ENCODE measurements around the gene ABR.
"Not testable (repeated sequence)": the region's sequence is repeated elsewhere in the genome, so short reads cannot be mapped to it uniquely, and the experiment has no call there.

The ABR gene

GRCh38 chr17:1008008-1008761 lies 171.6 kb downstream of the ABR start:
- DNase-seq (ENCODE audit: low read depth, low spot score): no peak

DNA sequence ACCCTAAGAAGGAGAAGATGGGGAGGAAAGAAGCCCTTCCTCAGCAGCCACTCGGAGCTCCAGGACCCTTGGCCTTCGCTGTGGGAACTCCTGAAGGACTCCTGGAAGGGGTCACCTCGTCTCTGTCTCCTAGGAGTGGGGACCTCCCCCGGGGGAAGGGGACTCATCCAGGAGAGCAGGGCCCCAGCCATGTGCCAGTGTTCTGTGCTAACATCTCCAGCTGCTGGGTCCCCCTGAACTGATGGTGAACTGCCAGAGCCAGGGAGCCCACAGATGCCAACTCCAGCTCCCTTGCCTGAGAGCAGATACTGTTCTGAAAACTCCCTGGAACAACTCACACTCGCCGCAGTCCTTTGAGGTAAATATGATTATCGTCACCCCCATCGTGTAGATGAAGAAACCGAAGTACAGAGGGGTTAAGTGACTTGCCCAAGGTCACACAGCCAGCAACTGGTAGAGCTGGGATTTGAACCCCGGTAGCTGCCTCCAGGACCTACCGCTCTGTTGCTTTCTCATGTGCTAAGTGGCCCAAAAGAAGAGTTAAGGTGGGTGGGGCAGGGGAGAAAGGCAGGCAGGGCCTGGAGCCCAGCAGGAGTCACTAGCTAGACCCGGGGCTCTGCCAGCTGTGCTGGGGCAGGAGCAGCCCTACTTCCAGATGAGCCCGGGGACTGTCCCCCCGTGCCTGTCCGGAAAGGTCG lies 172.3 kb downstream of the ABR start:
- DNase-seq (ENCODE audit: low read depth, low spot score): no peak

GRCh38 chr17:1006054-1006453 lies 173.7 kb downstream of the ABR start:
- DNase-seq (ENCODE audit: low read depth, low spot score): no peak

DNA sequence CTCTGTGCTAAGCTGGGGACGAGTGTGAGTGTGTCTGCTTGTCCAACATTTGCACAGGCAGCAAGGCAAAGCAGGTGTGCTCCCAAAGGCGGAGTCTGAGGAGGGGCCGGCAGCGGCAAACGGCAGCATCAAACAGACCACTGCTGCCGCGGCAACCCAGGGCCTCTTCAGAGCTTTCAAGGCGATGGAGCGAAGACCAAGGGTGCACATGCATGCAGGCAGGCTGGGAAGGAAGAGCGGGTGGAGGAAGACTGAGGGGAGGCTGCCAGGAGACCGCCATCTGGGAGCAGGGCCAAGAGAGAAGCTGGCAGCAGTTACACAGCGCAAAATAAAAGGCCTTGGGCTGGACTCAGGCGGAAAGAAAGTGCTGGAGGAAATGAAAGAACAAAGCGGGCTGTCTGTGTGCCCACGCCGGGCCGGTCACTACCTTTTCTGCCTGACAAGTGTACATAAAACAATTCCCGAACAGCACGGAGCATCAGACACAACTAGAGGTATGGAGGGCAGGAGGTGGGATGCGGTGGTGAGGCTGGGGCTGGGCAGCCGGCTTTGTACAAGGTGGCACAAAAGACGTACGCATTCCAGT lies 174.3 kb downstream of the ABR start:
- no peak for DNase-seq (ENCODE audit: low read depth, low spot score)

GRCh38 chr17:1004769-1005295 lies 174.9 kb downstream of the ABR start:
- DNase-seq (ENCODE audit: low read depth, low spot score): no peak

GRCh38 chr17:1003972-1004768 lies 175.6 kb downstream of the ABR start:
- DNase-seq (ENCODE audit: low read depth, low spot score): no peak

DNA sequence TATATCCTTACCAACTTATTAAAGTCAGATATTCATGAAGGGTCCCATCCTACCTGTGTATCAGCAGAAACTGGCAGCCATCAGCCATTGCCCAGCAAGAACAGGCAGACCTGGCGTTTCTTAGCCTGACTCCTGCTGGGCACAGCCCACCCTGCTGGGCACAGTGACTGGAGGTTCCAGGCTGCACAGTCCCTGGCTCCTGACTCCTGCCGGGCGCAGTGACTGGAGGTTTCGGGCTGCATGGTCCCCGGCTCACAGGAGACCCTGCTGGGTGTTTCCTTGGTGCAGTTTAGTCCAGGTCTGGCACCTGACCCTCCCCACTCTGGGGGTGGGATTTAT lies 176.2 kb downstream of the ABR start:
- no peak for DNase-seq (ENCODE audit: low read depth, low spot score)

- DNase-seq (ENCODE audit: low read depth, low spot score): no peak
Observed at GRCh38 chr17:1002771-1003555, 176.8 kb downstream of the ABR start.

DNA sequence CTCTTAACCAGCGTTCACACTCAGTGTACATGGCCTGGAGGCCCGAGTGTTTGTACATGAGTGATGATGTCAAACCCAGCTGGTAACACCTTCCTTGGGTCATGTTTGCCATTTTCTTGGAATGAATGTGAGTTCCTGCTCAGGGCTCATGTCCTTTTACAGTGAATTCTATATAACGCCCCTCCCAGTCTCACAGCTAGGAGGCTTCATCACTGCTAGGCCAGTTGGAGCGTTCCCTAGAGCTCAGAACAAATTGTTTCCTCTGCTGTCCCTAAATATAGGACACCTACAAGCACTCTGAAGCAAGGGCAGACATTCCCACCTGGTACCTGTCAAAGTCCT lies 177.4 kb downstream of the ABR start:
- no peak for DNase-seq (ENCODE audit: low read depth, low spot score)

DNA sequence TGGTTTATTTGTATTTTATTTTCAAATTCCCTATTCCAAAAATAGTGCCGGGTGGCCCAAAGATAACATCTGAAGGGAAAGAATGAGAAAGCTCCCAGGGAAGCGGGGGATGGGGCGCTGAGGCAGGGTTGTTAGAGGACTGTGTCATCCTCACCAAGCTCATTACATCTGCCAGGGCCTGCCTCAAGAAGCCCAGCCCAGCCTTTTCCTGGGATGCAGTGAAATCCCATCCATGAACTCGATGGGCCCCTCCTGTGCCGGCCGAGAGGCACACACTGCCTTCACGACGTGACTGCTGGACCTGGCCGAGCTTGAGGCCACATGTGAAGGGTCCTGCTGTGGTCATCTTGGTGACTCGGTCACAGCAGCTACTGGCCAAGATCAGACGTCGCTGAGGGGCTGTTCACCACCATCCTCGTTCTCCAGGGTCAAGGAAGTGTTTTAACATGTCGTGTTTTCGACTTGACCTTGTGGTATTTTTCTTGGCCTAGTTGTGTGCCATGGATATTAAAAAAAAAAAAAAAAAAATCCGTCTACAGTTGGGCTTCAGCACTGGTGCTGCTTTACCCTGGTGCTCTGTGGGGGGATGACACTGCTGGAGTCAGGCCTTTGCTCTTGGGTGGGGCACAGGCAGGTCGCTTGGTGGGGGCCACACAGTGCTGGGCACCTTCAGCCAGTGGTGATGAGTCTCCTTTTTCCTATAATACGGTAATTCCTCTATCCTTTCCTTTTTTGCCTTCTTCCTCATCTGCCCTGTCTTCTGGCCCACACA lies 178.0 kb downstream of the ABR start:
- no peak for DNase-seq (ENCODE audit: low read depth, low spot score)

- no peak for DNase-seq (ENCODE audit: low read depth, low spot score)
Observed at GRCh38 chr17:1000597-1001461, 179.0 kb downstream of the ABR start.

DNA sequence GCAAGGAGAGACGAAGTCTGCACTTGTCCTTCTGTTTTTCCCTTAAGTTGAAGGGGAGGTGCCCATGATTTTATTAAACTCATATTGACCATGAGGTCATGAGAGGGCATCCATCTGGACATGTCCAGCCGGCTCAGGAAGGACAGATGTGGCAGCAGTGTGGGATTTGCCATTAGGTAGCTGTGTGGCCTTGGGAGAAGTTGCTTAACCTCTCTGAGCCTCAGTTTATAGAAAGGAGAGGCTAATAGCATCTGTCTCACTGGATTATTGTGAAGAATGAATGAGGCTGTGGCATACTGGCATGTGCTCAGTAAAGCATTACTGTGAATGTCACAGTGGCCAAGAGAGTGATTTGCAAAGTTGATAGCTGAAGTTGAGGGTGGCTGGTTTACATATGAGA lies 181.7 kb downstream of the ABR start:
- no peak for DNase-seq (ENCODE audit: low read depth, low spot score)

GRCh38 chr17:996554-997344 lies 183.0 kb downstream of the ABR start, which contains the start of gene TIMM22:
Gene TIMM22 (plus strand): TSS chr17:997129. CDS start chr17:997143, 14 bp downstream.
- DNase-seq (ENCODE audit: low read depth, low spot score): peak; percentile 89

GRCh38 chr17:995324-995723 lies 184.5 kb downstream of the ABR start:
- not testable (repeated sequence) for DNase-seq (ENCODE audit: low read depth, low spot score)

- DNase-seq (ENCODE audit: low read depth, low spot score): no peak
Observed at GRCh38 chr17:992933-993332, 186.8 kb downstream of the ABR start.

DNA sequence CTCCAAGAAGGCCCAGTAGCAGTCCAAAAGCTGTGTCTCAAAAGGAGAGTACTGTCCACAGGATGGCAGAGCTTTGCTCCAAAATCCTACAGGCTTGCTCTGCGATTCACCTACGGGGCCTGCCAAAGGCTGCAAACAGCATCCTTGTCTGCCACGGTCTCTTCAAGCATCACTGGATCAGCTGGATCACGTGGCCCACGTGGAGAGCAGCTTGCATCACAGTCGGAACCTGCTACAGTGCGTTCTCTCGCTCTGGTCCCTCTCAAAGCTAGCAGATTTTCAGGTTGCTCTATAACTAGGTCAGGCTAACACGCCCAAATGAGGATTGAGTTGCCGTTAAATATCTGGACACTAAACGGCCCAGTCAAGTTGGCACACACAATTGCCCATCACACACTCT lies 191.2 kb downstream of the ABR start:
- DNase-seq (ENCODE audit: low read depth, low spot score): no peak

DNA sequence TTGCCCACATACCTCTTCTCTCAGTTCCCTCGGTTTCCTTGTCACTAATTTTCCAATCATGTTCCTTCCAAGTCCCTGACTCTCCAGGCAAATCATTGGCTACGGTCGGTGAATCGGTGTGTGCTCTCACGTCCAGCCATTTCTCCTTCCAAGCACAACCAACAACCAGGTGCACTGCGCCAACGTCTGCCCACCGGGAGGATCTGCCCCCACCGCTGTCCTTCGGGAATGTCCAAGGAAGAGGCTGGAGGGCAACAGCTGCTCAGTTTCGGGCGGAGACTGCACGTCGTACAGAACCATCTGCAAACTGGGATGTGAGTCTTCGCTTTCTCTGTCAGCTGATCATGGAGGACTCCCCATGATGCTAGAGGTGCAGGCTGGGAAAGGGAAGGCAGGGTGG lies 191.8 kb downstream of the ABR start:
- DNase-seq (ENCODE audit: low read depth, low spot score): no peak

- no peak for DNase-seq (ENCODE audit: low read depth, low spot score)
Observed at GRCh38 chr17:986322-986929, 193.4 kb downstream of the ABR start.

Data from activated CD4-positive, CD25-positive, alpha-beta regulatory T cell treated with anti-CD3 and anti-CD28 coated beads, Interleukin-2, amount 50 U/mL, for 16 hours (primary cell).